Thyroid gland (tissue), 4 donors: ENCODE results near the gene LDLRAD4.

Source experiments
- POLR2A ChIP-seq, 2 donors: fragments of 450-650 bp; IDR thresholded peaks; one replicate each; pipeline ENCODE4 v1.6.1; 2017; ENCODE audit warnings: antibody characterized with exemption in 2 of 2, mild to moderate bottlenecking in 2 of 2, moderate library complexity in 1 of 2
- TF ChIP-seq, protein P1 (sequence below), 6 experiments: fragments of 200-600 bp in 3 of 6; fragments of 450-650 bp in 3 of 6; sonication (generic) in 3 of 6; IDR thresholded peaks; one replicate each; pipeline ENCODE4 v1.5.1; 2016 to 2019; ENCODE audit warnings: antibody characterized with exemption in 6 of 6, mild to moderate bottlenecking in 2 of 6, inconsistent platforms in 1 of 6, moderate library complexity in 1 of 6

DNA sequence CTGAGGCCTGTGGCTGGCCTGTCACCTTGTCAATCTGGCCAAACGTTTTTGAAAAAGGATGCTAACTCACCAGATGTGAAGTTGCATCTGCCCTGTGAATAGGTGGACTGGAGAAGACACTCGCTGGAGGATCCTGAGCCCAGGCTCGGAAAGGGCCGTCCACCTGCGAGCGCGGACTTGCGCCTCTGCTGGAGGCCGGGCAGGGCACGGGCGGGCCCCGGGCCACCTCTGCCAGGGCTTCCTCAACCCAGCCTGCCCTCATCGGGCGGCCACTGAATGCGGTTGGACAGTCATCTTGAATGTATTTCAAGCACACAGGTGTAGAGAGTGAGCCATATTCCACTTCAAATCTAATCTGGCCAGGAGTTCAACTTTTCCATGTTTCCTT lies 423.9 kb downstream of the LDLRAD4 start:
- TF ChIP-seq, protein P1, sequence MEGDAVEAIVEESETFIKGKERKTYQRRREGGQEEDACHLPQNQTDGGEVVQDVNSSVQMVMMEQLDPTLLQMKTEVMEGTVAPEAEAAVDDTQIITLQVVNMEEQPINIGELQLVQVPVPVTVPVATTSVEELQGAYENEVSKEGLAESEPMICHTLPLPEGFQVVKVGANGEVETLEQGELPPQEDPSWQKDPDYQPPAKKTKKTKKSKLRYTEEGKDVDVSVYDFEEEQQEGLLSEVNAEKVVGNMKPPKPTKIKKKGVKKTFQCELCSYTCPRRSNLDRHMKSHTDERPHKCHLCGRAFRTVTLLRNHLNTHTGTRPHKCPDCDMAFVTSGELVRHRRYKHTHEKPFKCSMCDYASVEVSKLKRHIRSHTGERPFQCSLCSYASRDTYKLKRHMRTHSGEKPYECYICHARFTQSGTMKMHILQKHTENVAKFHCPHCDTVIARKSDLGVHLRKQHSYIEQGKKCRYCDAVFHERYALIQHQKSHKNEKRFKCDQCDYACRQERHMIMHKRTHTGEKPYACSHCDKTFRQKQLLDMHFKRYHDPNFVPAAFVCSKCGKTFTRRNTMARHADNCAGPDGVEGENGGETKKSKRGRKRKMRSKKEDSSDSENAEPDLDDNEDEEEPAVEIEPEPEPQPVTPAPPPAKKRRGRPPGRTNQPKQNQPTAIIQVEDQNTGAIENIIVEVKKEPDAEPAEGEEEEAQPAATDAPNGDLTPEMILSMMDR (IDR thresholded peaks at IDR 0.05) = no peak
- TF ChIP-seq POLR2A (IDR thresholded peaks at IDR 0.05) = no peak
